ENCODE data around the gene CACNG4.

GRCh38 chr17:66992911-66993442, 28.5 kb downstream of the CACNG4 start:
- TF ChIP-seq, protein P1, sequence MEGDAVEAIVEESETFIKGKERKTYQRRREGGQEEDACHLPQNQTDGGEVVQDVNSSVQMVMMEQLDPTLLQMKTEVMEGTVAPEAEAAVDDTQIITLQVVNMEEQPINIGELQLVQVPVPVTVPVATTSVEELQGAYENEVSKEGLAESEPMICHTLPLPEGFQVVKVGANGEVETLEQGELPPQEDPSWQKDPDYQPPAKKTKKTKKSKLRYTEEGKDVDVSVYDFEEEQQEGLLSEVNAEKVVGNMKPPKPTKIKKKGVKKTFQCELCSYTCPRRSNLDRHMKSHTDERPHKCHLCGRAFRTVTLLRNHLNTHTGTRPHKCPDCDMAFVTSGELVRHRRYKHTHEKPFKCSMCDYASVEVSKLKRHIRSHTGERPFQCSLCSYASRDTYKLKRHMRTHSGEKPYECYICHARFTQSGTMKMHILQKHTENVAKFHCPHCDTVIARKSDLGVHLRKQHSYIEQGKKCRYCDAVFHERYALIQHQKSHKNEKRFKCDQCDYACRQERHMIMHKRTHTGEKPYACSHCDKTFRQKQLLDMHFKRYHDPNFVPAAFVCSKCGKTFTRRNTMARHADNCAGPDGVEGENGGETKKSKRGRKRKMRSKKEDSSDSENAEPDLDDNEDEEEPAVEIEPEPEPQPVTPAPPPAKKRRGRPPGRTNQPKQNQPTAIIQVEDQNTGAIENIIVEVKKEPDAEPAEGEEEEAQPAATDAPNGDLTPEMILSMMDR (conservative IDR thresholded peaks at IDR 0.05), result no peak
- no peak for TF ChIP-seq ZFX (IDR thresholded peaks at IDR 0.05)

Data from C4-2B (cell line).